ENCODE measurements around the gene SHISA8.
"Not testable (repeated sequence)": the region's sequence is repeated elsewhere in the genome, so short reads cannot be mapped to it uniquely, and the experiment has no call there.

Gene SHISA8

GRCh38 chr22:41915035-41915785, at the start of gene SHISA8:
TSS of gene SHISA8 (minus strand) at chr22:41915074. CDS start at chr22:41914667, 407 bp downstream.
- DNase-seq (ENCODE audit: low read depth, low spot score) = no peak

- no peak for DNase-seq (ENCODE audit: low read depth, low spot score)
Observed at GRCh38 chr22:41964112-41964491, 49.2 kb upstream of the SHISA8 start.

- DNase-seq (ENCODE audit: low read depth, low spot score) = no peak
Observed at GRCh38 chr22:41963453-41964111, 48.7 kb upstream of the SHISA8 start.

GRCh38 chr22:41957941-41958556, 43.2 kb upstream of the SHISA8 start:
- DNase-seq (ENCODE audit: low read depth, low spot score) = no peak

GRCh38 chr22:41952713-41953112, 37.8 kb upstream of the SHISA8 start:
- no peak for DNase-seq (ENCODE audit: low read depth, low spot score)

GRCh38 chr22:41951898-41952474, 37.1 kb upstream of the SHISA8 start, which contains the start of gene SMIM45:
TSS of gene SMIM45 (plus strand) at chr22:41952150.
- no peak for DNase-seq (ENCODE audit: low read depth, low spot score)

GRCh38 chr22:41949297-41949965, 34.6 kb upstream of the SHISA8 start:
- no peak for DNase-seq (ENCODE audit: low read depth, low spot score)

- DNase-seq (ENCODE audit: low read depth, low spot score) = not testable (repeated sequence)
Observed at GRCh38 chr22:41948928-41949296, 34.0 kb upstream of the SHISA8 start.

- no peak for DNase-seq (ENCODE audit: low read depth, low spot score)
Observed at GRCh38 chr22:41948142-41948541, 33.3 kb upstream of the SHISA8 start.

GRCh38 chr22:41947424-41948080, 32.7 kb upstream of the SHISA8 start:
- DNase-seq (ENCODE audit: low read depth, low spot score) = no peak

GRCh38 chr22:41946629-41947423, 32.0 kb upstream of the SHISA8 start, which contains the start of gene CENPM:
TSS of gene CENPM (minus strand) at chr22:41947152. CDS start at chr22:41947076, 76 bp downstream.
- peak; percentile 76 for DNase-seq (ENCODE audit: low read depth, low spot score)

- DNase-seq (ENCODE audit: low read depth, low spot score) = no peak
Observed at GRCh38 chr22:41943661-41944209, 28.9 kb upstream of the SHISA8 start.

GRCh38 chr22:41940832-41941765, 26.2 kb upstream of the SHISA8 start:
- peak; percentile 66 for DNase-seq (ENCODE audit: low read depth, low spot score)

GRCh38 chr22:41939981-41940831, 25.3 kb upstream of the SHISA8 start:
- peak; percentile 93 for DNase-seq (ENCODE audit: low read depth, low spot score)

- no peak for DNase-seq (ENCODE audit: low read depth, low spot score)
Observed at GRCh38 chr22:41936894-41937169, 22.0 kb upstream of the SHISA8 start.

GRCh38 chr22:41935509-41935908, 20.6 kb upstream of the SHISA8 start:
- no peak for DNase-seq (ENCODE audit: low read depth, low spot score)

GRCh38 chr22:41935015-41935351, 20.1 kb upstream of the SHISA8 start:
- no peak for DNase-seq (ENCODE audit: low read depth, low spot score)

GRCh38 chr22:41934284-41935014, 19.6 kb upstream of the SHISA8 start:
- DNase-seq (ENCODE audit: low read depth, low spot score) = no peak
